Lower leg skin (tissue), 3 donors: ENCODE measurements around the gene RNF169.

Source experiments
- CTCF ChIP-seq, 3 donors: fragments of 450-650 bp; IDR thresholded peaks; one replicate each; pipeline ENCODE4 v1.5.1; 2016; ENCODE audit warnings: antibody characterized with exemption in 3 of 3, mild to moderate bottlenecking in 3 of 3, moderate library complexity in 2 of 3
- POLR2A ChIP-seq, 2 donors: fragments of 450-650 bp; IDR thresholded peaks; one replicate each; pipeline ENCODE4 v1.6.1; 2016 to 2017; ENCODE audit warnings: antibody characterized with exemption in 2 of 2, mild to moderate bottlenecking in 1 of 2, moderate library complexity in 1 of 2

GRCh38 chr11:74791333-74792100 is 42.9 kb downstream of the RNF169 start:
- no peak for TF ChIP-seq CTCF (IDR thresholded peaks at IDR 0.05)
- no peak for TF ChIP-seq POLR2A (IDR thresholded peaks at IDR 0.05)
